HG03108 (cell line): Measurements from ENCODE around the gene TMEM131L.
"Not testable (repeated sequence)": the region's sequence is repeated elsewhere in the genome, so short reads cannot be mapped to it uniquely, and the experiment has no call there.

ENCODE experiments used
- ATAC-seq: cut with Tn5 transposase; IDR thresholded peaks from one replicate; pipeline ENCODE4 v1.9.1; 2021; ENCODE audit warnings: moderate library complexity; ENCODE audit not compliant: unreplicated experiment

Gene TMEM131L

DNA sequence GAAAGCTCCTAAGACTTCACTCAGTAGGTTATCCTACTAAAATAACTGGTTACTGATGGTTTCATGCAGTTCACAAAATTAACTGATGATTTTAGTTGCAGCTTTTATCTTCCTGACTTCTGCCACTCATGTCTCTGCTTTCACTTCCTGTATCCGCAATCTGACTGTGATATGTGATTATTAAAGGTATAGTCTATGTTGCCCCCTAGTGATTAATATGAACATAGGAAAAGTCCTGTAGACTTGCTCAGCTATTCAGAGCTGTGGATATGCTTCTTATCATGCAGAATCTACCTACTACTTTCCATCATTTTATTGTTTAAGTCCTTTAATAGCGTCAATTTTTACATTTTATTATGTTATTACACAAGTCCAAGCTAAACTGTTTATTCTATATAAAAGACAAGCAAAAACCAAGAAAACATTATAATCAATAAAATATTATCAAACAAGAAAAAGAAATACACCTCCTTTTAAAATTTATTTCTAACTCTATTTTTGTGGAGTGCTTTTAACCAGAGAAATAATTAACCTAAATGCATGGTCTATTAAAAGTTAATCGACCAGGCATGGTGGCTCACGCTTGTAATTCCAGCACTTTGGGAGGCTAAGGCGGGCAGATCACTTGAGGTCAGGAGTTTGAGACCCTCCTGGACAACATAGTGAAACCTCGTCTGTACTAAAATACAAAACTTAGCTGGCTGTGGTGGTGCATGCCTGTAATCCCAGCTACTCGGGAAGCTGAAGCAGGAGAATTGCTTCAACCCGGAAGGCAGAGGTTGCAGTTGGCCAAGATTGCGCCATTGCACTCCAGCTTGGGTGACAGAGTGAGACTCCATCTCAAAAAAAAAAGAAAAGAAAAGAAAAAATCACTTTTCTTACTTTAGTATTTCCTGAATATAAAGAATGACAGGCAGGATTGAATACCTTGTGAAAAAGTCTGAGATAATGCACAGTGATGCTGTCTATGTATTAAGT is 177.5 kb downstream of the TMEM131L start:
- peak; percentile 86 for ATAC-seq

GRCh38 chr4:153645183-153645582 is 179.0 kb downstream of the TMEM131L start:
- no peak for ATAC-seq

DNA sequence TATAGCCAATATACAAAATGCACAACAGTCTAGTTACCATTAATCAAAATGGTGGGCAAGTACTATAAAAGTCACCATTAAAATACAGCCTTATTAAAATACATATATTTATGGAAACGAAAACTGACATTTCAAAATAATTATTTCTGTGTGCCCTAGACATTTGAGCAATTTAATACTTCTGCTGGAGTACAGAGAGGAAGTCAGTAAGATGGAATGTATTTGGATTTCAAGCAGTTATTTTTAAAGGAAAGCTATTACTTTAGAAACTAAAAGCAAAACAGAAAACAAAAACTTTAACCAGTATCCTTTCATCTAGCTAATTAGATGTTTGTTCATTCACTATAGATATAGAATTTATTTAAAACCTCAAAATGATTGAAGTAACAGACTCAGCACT is 180.1 kb downstream of the TMEM131L start:
- ATAC-seq, result no peak

DNA sequence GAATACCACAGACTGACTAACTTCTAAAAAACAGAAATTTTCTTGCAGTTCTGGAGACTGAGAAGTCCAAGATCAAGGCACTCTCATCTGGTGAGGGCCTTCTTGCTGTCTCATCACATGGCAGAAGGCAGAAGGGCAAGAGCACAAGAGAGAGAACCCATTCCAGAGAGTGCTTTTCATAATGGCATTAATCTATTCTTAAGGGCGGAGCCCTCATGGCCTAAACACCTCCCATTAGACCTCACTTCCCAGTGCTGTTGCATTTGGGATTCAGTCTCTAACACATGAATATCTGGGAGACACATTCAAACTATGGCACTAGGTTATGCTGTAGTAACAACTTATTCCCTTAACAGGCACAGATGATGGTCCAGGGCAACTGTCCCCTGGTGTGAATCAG is 180.8 kb downstream of the TMEM131L start:
- ATAC-seq, result no peak

DNA sequence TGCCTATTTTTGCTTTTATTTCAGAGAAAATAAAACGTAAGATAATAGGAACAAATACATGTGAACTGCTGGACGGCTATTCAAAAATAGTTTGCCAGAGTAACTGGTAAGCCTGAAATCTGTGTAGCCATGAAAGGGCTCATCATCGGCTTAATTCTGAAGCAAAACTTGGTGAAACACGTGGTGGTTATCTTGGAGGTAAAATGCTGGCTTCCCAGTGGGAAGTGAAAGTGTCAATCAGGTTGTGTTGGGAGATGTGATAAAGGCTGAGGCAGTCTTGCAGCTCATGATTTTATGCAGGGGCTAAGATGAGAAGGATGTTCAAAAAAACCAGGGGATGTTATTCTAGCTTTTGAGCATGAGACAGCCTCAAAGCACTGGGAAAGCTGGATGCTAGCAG is 181.8 kb downstream of the TMEM131L start:
- ATAC-seq, result no peak

DNA sequence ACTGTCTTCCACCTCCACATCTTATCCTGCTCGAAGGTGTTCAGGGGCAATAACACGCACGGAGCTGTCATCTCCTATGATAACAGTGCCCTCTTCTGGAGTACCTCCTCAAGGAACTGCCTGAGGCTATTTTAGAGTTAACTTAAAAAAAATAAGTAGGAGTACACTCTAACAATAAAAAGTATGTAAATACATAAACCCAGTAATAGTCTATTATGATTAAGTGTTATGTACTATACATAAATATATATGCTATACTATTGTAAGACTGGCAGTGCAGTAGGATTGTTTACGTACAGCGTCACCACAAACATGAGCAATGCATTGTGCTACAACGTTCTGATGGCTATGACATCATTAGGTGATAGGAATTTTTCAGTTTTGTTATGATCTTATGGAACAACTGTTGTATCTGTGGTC is 183.4 kb downstream of the TMEM131L start:
- no peak for ATAC-seq

DNA sequence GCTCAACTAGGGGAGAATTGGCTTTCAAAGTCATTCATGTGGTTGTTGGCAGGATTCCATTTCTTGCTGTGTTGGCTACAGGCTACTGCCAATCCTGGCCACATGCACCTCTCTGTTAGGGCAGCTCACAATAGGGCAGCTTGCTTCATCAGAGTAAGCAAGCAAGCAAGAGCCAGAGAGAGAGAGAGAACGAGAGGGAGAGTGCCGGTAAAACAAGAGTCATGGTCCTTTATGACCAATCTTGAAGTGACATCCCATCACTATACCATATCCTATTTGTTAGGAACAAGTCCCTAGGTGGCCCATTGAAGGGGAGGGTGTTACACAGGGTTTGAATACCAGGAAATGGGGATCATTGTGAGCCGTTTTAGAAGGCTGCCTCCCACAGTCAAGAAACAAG is 185.0 kb downstream of the TMEM131L start:
- ATAC-seq, result no peak

DNA sequence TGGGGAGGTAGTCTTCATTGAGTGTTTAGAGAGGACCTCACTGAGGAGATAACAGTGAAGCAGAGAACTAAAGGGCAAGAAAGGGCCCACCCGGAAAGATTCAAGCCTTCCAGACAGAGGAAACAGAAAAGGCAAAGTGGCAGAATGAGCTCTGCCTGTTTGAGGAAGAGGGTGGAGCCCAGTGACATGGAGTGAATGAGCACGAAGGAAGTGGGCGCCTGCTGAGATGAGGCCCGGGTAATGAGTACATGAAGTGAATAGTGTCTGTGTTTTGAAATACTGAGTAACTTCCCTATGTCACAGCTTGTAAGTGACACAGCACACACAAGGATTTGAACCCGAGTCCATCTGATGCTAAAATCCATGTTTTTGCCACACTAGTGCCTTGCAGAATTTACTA is 185.4 kb downstream of the TMEM131L start:
- no peak for ATAC-seq

- no peak for ATAC-seq
Observed at GRCh38 chr4:153652051-153652784, 186.1 kb downstream of the TMEM131L start.

GRCh38 chr4:153655002-153655541 is 188.9 kb downstream of the TMEM131L start:
- no peak for ATAC-seq

GRCh38 chr4:153655928-153656327 is 189.8 kb downstream of the TMEM131L start:
- ATAC-seq, result no peak

- ATAC-seq, result no peak
Observed at GRCh38 chr4:153661215-153661822, 195.2 kb downstream of the TMEM131L start.

DNA sequence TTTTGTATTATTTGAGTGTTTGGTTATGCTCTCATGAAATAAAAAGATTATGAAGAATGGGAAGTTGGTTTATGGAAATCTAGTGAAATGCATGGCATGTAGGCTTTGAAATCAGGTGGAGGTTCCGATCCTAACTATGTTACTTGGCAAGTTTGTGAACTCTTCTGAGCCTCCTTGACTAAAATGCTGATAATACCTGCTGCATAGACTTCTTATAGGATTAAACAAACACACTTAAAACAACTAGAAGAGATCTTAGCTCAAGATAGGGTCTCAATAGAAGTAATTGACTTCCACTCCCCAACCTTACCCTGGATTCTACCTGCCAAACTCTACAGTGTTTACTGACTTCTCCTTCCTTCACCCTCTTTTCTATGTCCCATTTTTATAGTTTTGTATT is 195.7 kb downstream of the TMEM131L start:
- ATAC-seq, result no peak

GRCh38 chr4:153663667-153664066 is 197.5 kb downstream of the TMEM131L start:
- no peak for ATAC-seq

GRCh38 chr4:153666505-153666904 is 200.3 kb downstream of the TMEM131L start:
- ATAC-seq, result not testable (repeated sequence)

DNA sequence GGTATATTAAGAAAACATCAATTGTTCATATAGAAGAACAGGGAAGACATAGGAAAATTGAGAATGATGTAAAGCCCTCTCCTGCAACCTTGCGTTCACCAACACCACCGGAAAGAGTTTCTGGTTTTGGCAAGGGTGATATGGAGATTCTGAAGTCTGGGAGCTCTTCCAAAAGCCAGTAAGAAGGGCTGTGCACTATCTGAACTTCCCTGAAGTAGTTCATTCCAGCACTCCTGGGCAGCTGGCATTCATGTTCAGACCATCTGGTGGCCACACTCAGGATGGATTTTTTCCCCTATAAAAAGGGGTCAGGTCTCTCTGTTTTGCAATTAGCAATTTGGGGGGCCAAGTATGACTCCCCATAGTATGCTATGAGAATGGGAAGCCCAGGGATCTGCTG is 202.5 kb downstream of the TMEM131L start:
- ATAC-seq, result no peak

DNA sequence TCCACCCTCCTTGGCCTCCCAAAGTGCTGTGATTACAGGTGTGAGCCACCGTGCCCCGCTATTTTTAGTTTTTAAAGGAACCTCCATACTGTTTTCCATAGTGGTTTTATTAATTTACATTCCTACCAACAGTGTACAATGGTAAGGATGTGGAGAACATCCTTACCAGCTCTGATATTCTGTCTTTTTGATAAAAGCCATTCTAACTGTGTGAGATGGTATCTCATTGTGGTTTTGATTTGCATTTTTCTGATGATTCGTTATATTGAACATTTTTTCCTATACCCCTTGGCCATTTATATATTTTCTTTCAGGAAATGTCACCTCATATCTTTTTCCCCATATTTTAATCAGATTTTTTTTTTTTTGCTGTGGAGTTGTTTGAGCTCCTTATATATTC is 203.7 kb downstream of the TMEM131L start:
- no peak for ATAC-seq

- ATAC-seq, result no peak
Observed at GRCh38 chr4:153676486-153676885, 210.3 kb downstream of the TMEM131L start.

DNA sequence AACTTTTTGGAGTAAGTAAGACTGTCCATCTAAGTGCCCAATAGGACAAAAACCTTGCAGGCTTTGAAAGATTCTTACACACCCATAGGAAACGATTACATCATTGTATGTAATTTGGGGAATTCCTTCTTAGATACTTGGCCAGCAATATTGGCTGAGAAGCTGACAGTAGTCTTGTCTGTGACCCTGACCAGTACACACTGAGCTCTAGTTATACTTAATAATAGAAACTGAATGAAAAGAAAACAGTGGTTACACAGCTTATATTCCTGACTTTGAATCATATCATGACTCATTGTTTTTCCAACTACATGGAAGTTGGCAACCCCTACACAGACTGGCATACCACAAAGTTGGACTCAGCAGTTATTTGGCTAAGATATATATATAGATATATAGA is 210.8 kb downstream of the TMEM131L start:
- no peak for ATAC-seq

DNA sequence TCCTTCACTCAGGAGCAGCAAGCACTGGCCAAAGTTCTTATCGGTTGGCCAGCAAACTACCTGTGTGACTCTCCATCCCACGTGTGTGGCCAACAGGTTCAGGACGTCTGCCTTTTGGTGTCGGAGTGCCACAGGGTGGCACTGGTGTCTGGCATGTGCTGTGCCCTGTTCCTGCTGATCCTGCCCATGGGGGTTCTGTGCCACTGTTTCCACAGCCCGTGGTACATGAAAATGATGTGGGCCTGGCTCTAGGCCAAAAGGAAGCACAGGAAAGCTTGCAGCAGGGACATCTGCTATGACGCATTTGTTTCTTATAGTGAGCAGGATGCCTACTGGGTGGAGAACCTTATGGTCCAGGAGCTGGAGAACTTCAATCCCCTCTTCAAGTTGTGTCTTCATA is 213.3 kb downstream of the TMEM131L start:
- ATAC-seq, result no peak

DNA sequence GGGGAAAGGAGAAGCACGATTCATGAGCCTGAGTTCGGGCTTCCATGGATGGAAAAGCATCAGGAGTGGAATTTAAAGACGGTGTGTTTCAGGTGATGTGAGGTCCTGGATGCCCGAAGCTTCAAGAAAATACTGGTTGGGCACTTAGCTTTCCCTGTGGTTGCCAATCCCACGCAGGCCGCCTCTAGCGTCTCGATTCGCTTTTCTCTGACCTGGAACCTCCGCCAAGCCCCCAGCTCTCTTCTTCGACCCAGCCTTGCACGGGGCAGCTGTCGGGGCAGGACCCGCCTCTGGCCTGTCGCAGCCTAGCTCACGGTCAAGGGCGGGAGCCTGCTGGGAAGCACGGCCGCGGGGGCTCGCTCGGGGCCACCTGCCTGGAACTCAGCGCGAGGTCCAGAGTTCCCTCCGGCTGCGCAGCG is 217.6 kb downstream of the TMEM131L start:
- ATAC-seq, result no peak
